ENCODE measurements around the gene SPATS1.
"Not testable (repeated sequence)": the region's sequence is repeated elsewhere in the genome, so short reads cannot be mapped to it uniquely, and the experiment has no call there.

The SPATS1 gene

DNA sequence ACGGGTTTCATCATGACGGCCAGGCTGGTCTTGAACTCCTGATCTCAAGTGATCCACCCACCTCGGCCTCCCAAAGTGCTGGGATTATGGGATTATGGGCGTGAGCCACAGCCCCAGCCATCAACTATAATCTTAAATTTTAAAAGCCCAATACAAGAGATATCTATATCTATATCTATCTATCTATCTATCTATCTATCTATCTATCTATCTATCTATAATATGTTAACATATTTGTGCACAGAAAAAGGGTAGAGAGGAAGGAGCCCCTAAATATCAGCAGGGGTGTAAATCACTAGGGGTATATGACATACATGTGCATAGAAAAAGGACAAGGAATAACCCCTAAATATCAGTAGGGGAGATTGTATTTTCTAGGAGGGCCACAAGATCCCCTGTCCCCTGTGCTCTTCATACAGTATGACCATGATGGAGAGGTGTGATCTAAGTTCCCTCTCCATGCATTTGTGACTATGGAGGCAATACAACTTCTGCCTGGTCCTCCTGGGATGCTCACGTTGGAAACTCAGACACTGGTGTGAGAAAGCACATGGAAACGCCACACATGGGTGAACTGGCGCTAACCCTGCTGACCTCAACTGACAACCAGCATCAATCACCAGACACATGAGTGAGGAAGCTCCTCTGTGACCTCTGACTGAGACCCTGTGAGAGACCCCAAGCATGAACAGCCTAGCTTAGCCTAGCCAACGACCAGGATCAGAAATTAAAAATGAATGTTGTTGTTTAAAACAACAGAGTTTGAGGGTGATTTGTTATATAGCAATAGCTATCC lies 1.2 kb upstream of the SPATS1 start:
- no peak for DNase-seq (ENCODE audit: low read depth in 3 of 3, low spot score in 1 of 3)

DNA sequence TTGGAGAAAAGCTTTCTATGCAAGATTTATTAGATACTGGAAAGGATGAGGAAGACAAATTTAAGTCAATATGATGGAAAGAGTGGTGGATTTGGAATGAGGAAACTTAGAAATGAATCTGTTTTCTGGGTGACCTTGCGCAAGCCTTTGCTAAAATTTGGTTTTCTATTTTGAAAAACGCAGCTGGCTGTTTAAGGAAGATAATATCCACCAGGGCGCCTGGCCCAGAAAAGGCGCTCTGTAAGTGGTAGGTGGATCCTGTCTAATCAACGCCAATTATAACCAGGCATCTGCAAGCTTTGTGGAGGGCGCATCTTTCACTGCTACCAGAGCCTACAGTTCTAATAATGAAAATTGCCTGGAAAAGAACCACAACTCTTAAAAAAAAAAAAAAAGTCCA lies 398 bp upstream of the SPATS1 start:
- no peak for DNase-seq (ENCODE audit: low read depth in 3 of 3, low spot score in 1 of 3)

- not testable (repeated sequence) for DNase-seq (ENCODE audit: low read depth in 3 of 3, low spot score in 1 of 3)
Observed at GRCh38 chr6:44346818-44347217, 4.4 kb downstream of the SPATS1 start.

- no peak for DNase-seq (ENCODE audit: low read depth in 3 of 3, low spot score in 1 of 3)
Observed at GRCh38 chr6:44349904-44350649, 7.6 kb downstream of the SPATS1 start.

DNA sequence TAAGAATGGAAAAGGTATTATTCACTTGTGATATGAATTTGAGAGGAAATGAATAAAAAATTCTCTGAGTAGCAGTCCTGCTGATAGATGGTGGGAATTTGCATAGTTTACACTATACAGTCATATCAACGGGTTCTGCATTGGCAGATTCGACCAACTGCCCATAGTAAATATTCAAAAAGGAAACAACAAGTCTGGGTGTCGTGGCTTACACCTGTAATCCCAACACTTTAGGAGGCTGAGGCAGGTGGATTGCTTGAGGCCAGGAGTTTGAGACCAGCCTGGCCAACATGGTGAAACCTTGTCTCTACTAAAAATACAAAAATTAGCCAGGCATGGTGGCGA lies 8.2 kb downstream of the SPATS1 start:
- DNase-seq (ENCODE audit: low read depth in 3 of 3, low spot score in 1 of 3), result not testable (repeated sequence)

DNA sequence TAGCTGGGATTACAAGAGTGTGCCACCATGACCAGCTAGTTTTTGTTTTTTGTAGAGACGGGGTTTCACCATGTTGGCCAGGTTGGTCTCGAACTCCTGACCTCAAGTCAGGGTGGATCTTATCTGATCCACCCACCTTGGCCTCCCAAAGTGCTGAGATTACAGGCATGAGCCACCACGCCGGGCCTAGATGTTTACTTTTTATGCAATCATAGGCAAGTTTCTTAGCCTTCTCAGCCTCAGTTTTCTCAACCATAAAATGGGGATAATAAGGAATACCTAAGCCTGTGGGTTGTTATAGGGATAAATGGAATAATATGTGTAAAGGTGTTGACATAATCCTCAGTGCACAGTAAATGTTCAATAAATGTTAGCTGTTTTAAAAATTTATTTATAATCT lies 9.8 kb downstream of the SPATS1 start:
- DNase-seq (ENCODE audit: low read depth in 3 of 3, low spot score in 1 of 3), result no peak

DNA sequence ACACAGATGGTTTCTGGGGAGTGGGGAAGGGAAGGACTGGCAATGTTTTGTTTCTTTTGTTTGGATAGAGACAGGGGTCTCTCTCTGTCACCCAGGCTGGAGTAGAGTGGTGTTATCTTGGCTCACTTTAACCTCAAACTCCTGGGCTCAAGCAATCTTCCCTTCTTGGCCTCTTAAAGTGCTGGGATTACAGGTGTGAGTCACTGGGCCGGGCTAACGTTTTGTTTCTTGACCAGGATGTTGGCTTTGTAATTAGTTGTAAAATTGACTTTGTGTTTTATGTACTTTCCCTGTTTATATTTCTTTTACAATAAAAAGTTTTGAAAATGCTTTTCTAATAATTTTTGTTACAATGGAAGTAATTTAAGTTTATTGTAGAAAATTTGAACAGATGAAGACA lies 10.9 kb downstream of the SPATS1 start:
- DNase-seq (ENCODE audit: low read depth in 3 of 3, low spot score in 1 of 3), result no peak

GRCh38 chr6:44355640-44356039 lies 13.2 kb downstream of the SPATS1 start:
- no peak for DNase-seq (ENCODE audit: low read depth in 3 of 3, low spot score in 1 of 3)

- DNase-seq (ENCODE audit: low read depth in 3 of 3, low spot score in 1 of 3), result no peak
Observed at GRCh38 chr6:44356487-44356886, 14.0 kb downstream of the SPATS1 start.

DNA sequence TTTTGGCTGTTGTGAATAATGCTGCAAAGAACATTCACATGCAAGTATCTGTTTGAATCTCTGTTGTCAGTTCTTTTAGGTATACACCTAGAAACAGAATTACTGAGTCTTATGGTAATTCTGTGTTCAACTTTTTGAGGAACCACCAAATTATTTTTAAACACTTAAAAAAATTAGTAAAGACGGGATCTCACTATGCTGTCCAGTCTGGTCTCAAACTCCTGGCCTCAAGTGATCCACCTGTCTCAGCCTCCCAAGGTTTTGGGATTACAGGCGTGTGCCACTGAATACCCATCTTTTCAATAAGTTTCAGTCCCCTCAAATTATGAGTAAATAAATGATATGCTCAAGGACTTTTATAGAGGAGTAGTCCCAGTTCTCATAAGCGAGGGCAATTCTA lies 17.5 kb downstream of the SPATS1 start:
- DNase-seq (ENCODE audit: low read depth in 3 of 3, low spot score in 1 of 3), result no peak

GRCh38 chr6:44361947-44362346 lies 19.5 kb downstream of the SPATS1 start:
- no peak for DNase-seq (ENCODE audit: low read depth in 3 of 3, low spot score in 1 of 3)

DNA sequence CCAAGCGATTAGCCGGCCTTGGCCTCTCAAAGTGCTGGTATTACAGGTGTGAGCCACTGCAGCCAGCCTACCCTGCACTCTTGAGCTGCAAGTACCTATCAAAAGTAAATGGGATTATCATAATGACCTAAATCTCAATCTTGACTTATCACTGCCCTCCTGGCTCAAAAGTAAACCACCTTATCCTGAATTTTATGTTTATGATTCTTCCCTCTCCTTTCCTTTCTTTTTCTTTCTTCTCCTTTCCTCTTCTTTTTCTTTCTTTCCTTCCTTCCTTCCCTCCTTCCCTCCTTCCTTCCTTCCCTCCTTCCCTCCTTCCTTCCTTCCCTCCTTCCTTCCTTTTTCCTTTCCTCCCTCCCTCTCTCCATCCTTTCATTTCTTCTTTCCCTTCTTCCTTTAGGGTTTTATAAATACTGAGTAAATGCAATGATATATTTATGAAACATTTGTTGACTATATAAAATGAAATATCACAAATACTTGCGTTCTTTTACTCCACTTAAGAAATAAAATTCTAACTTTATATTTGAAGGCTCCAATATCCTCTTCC lies 21.0 kb downstream of the SPATS1 start:
- DNase-seq (ENCODE audit: low read depth in 3 of 3, low spot score in 1 of 3), result no peak

GRCh38 chr6:44366781-44367180 lies 24.3 kb downstream of the SPATS1 start:
- no peak for DNase-seq (ENCODE audit: low read depth in 3 of 3, low spot score in 1 of 3)

- DNase-seq (ENCODE audit: low read depth in 3 of 3, low spot score in 1 of 3), result no peak
Observed at GRCh38 chr6:44367681-44368080, 25.2 kb downstream of the SPATS1 start.

- DNase-seq (ENCODE audit: low read depth in 3 of 3, low spot score in 1 of 3), result no peak
Observed at GRCh38 chr6:44373051-44373450, 30.6 kb downstream of the SPATS1 start.

- no peak for DNase-seq (ENCODE audit: low read depth in 3 of 3, low spot score in 1 of 3)
Observed at GRCh38 chr6:44373787-44374186, 31.3 kb downstream of the SPATS1 start.

DNA sequence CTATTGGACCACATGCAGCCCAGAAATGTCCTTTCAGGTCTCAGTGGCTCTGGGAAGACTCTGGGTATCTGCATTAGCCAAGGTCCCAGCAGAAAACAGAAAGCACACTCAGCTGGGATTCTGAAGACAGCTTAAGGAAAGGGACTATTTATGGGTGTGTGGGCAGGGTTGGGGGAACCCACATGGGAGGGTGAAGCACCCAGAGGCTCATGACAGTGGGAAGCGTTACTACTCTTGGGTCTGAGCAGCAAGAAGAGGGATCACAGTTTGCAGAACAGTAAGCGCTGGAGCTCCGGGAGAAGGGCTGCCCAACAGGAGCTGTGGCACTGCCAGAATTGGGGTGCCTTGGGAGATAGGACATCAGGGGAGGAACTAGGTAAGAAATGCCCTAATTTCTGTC lies 32.6 kb downstream of the SPATS1 start:
- no peak for DNase-seq (ENCODE audit: low read depth in 3 of 3, low spot score in 1 of 3)

DNA sequence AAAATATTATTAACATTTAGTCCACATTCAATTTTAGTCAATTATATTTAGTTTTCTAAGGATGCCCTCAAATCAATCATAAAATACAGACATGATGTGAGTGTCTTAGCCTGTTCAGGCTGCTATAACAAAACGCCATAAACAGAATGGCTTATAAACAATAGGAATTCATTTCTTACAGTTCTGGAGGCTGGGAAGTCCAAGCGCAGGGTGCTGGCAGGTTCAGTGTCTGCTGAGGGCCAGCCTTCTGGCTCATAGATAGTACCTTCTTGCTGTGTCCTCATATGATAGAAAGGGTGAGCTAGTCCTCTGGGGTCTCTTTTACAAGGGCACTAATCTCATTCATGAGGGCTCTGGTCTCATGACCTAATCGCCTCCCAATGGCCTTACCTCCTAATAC lies 35.0 kb downstream of the SPATS1 start:
- no peak for DNase-seq (ENCODE audit: low read depth in 3 of 3, low spot score in 1 of 3)

DNA sequence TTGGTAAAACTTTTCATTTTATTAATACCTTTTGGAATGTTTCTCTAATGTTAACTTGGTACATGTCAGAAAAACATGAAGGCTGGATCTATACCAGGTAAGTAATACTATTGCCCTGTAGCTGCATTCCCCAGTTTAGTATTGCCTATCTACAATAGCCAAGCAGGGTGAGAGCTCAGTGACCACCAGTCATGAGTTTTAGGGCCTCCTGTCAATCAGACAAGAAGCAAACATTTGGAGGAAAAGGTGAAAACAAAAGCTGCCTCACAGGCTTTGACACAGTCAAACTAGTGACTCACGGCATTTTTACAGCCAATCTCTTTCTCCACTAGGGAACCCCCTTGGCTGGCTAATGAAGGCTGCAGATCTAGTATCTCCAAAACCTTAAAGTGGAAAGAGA lies 35.5 kb downstream of the SPATS1 start:
- no peak for DNase-seq (ENCODE audit: low read depth in 3 of 3, low spot score in 1 of 3)

GRCh38 chr6:44381739-44382138 lies 39.3 kb downstream of the SPATS1 start:
- DNase-seq (ENCODE audit: low read depth in 3 of 3, low spot score in 1 of 3), result no peak

- DNase-seq (ENCODE audit: low read depth in 3 of 3, low spot score in 1 of 3), result no peak
Observed at GRCh38 chr6:44386364-44386928, 44.0 kb downstream of the SPATS1 start.

GRCh38 chr6:44386929-44387345 lies 44.5 kb downstream of the SPATS1 start:
- no peak for DNase-seq (ENCODE audit: low read depth in 3 of 3, low spot score in 1 of 3)

Measured in stimulated activated CD4-positive, alpha-beta T cell treated with anti-CD3 and anti-CD28 coated beads, TNF-alpha, amount 100 ng/mL, for 1 hour (primary cell).